Measurements from ENCODE around the gene EVI5.
A peak's percentile ranks its signal among the peaks of the same experiment; 100 is the strongest.

The EVI5 gene

DNA sequence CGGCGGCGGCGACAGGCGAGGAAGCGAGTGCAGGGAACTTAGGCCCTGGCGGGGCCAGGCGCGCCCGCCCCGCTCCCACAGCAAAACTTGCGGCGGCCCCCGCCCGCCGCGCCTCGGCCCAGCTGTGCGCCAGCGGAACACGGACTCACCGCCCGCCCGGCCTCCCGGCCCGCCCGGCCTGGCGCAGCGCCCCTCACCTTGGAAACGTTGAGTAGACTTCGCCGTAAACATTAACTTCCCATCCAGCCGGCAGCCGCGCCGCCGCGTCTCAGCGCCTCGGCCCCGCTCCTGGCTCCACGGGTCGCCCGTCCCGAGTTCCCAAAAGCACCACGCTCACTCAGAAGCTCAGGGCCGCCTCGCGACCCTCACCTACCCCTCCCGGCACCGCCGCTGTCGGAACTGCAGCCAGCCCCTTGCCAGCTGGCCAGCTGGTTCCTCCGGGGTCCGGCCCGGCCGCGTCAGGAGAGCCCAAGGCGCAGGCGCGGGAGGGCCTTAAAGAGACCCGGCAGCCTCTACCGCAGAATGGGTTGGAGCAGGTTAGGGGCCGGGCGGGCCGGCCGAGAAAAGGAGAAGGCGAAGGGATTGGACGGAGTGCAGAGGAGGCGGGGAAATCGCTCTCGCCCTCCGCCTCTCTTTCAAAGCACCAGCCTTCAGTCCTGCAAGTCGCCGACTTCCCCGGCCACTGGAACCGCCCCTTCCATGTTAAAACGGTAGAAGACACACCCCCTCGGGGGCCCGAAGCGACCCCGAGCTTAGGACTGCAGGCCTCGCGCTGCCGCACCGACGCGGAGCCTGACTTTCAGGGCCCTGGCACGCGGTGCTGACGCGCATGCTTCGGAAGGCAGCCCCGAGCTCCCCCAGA is at the start of gene EVI5:
TSS of gene EVI5 (minus strand) at position 470 of the 862 bp plus-strand sequence. CDS start 48,562 bp downstream, outside the sequence.
- DNase-seq = peak; percentile 96

DNA sequence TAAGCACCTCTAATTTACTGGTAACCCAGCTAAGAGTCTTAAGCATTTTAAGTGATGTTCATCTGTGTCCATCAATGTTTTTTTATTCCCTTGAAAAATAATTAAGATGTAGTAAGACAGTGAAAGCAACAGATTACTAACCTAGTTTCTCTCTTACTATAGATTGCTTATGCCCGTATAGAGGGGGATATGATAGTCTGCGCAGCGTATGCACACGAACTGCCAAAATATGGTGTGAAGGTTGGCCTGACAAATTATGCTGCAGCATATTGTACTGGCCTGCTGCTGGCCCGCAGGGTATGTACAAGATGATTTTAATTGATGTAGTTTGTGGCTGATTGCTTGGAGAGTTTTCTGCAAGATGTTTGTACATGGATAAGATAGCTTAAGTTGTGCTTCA is 49.7 kb upstream of the EVI5 start:
- DNase-seq = no peak

DNA sequence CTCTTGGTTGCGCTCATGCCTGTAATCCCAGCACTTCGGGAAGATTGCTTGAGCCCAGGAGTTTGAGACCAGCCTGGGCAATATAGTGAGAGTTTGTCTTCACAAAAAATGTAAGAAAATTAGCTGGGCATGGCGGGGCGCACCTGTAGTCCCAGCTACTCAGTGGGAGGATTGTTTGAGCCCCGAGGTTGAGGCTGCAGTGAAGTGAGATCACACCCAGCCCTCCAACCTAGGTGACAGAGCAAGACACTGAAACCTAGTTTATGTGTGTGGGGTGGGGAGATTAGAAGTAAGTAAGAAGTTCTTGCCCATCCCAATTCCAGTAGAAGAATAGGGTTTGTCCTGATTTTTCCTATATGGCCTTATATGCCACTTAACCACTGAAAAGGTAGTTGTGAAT is 48.9 kb upstream of the EVI5 start:
- no peak for DNase-seq

DNA sequence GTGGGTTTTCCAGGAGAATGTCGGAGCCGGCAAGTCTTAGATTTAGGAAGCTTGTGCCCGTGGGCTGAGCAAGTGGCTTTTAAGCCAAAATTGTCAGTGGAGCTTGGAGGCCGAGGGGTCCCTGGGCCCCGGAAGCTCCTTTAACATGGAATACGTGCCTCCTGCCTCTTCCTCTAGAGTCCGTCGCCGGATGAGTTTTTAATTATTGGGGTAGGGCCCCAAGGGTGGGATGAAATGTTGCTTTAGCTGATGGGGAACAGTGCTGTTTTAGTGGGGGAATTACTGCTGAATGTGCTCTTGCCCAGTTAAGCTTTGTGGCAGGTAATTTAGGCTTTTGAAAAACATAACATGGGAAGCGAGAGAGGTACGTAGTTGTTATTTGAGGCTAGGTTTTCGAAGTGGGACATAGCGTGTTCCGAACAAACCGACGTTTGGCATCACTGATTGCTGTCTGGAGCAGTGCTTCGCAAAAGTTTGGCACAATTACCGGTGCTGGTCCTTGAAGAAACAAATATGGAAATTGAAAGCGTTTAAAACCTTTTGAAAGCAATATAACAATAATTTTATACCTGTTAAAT is 47.7 kb upstream of the EVI5 start:
- no peak for DNase-seq

DNA sequence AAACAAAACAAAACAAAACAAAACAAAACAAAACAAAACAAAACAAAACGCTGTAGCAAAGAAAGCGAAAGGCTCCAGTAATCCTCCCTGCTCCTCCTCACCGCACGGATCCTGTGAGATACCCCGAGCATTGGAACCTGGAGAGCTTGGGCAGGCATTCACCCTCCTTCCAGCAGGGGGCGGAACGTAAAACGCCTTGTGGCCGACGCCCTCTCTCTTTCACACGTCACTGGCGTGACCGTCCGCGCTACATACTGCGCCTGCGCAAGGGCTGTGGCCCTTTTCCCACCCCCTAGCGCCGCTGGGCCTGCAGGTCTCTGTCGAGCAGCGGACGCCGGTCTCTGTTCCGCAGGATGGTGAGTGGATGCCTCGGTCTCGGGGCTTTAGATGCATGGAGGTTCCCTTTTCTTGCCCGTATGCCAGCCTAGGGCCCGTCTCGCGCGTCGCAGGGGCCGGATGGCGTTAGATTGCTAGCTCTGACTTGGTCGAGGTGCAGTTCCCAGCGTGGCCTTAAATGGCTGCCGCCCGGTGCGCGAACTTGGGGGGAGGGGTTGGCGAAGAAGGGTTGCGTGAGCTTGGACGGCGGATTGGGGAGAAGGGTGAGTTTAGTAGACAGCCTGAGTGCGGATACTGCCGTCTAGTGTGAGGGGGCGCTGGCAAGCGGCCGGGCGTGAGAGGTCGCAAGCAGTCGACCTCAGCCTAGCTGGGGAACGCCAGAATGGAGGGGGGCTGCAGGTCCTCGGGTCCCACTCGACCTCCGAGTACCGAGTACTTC is 47.0 kb upstream of the EVI5 start, which contains the start of gene RPL5:
TSS of gene RPL5 (plus strand) at position 279 of the 775 bp plus-strand sequence. CDS start at position 354, 75 bp downstream.
- DNase-seq = peak; percentile 89

DNA sequence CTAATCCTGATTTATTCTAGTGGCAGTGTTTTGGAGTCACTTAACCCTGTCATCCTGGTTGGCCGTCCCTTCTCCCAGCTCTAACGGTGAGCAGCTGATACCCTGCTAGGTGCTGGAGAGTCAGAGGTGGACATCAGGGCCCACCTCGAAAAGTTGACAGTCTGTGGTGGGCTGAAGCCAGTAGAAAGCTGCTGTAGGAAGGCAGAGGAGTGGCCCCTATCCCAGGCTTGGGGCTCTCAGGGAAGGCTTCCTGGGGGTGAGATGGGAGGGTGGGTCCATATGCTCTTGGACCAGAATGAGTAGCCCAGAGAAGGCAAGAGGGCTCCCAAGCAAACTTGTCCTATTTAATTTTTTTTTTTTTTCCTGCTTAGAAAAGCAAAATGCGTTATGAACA is 46.5 kb upstream of the EVI5 start:
- DNase-seq = no peak

DNA sequence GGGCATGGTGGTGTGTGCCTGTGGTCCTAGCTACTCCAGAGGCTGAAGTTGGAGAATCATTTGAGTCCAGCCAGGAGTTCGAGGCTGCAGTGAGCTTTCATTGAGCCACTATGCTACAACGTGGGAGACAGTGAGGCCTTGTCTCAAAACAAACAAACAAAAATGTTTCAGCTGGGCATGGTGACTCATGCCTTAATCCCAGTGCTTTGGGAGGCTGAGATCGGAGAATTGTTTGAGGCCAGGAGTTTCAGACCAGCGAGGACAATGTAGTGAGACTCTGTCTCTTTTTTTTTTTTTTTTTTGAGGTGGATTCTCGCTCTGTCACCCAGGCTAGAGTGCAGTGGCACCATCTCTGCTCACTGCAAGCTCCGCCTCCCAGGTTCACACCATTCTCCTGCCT is 41.9 kb upstream of the EVI5 start:
- no peak for DNase-seq

DNA sequence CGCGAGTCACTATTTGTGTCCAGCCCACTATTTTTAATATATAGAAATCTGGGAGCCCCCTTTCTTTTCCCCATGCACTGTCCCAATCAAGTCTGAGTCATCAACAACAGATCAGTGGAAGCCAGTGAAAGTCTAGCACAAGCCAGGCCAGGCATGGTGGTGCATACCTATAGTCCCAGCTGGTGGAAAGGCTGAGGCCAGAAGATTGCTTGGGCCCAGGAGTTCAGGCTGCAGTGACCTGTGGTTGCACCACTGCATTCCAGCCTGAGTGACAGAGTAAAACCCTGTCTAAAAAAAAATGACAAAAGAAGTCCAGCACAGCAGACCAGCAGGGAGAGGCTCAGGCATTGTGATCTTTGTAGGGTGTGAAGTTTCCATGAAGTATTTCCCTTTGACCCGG is 38.0 kb upstream of the EVI5 start:
- no peak for DNase-seq

DNA sequence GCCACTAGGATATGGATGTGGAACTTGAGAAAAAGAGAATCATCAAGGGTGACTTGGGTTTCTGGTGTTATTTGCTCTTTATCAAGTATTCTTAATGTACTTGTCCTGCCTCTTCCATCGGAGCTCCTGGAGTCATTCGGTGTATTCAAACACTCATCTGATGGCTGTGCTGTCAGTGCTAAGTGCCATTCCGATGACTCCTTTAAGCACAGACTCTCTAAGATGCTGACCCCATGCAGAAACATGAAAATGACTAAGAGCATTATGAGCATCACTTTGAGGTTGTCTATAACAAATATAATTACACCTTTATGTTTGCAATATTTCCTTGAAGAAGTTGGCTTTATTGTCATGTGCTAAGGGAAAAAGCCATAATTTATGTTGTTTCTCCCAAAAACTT is 35.6 kb upstream of the EVI5 start:
- no peak for DNase-seq

DNA sequence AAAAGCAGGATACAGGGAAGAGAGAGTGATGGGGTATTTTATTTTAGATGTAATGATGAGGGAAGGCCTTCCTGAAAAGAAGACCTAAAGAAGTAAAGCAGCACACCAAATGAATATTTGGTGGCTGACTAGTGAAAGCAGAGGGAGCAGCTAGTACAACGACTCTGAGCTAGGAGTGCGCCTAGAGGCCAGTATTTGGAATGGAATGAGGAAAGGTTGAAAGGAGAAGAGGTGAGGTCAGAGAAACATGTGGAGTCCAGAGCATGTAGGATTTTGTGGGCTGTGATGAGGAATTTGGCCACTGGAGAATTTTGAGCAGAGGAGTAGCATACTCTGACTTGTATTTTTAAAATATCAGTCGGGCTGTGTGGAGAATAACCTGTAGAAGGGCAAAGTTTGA is 35.1 kb upstream of the EVI5 start:
- DNase-seq = no peak

DNA sequence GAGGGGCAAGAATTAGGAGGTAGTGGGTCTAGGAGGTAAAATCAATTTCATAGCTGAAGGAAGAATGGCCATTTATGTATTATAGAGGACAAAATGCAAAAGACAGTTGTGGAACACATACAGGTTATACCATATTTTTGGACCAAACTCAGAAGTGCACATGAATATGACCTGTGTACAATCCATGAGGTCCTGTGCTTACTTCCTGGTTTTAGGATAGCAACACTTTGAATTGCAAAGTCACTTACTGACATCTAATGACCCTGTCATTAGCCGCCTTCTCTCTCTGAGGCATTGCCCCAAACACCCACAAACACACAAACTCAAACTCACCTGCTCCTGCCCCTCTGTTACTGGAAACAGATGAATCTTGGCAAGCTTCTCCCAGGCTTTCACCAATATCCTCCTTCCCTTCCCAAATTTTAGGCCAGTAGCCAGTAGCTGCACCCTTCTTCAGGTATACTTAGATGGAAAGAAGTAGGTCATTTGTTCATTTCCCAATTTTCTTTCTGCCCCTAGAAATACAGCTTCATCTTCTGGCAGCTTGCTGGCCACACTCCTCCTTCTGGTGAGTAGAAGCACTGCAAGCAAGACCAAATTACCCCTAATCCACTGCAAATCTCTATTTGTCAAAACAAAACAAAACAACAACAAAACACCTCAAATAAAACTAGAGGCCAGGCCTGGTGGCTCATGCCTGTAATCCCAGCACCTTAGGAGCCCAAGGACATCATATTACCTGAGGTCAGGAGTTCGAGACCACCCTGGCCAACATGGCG is 33.3 kb upstream of the EVI5 start:
- DNase-seq = no peak

DNA sequence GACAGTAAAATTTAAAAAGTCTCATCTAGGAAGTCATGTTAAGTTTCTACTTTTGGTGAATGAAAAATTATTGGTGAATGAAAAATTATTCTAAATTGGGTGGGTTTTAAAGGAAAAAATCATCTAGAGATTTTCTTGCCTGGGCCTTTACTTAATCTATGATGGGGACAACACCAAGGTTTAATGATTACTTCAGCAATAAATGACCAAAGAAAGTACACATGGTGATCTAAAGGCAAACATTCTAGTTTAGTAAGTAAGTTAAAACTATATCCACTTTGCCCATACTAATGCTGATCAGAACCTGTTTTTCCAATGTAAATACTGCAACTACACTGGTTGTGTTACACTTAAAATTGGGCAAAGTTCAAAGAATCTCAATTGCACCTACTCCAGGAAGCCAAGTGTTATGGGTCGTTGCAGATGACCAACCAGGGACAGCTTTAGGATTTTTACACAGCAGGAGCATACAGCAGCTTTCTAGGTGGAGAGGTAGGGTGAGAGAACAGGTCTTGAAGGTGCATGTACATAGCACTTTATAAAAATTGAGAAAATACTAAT is 32.3 kb upstream of the EVI5 start:
- no peak for DNase-seq

DNA sequence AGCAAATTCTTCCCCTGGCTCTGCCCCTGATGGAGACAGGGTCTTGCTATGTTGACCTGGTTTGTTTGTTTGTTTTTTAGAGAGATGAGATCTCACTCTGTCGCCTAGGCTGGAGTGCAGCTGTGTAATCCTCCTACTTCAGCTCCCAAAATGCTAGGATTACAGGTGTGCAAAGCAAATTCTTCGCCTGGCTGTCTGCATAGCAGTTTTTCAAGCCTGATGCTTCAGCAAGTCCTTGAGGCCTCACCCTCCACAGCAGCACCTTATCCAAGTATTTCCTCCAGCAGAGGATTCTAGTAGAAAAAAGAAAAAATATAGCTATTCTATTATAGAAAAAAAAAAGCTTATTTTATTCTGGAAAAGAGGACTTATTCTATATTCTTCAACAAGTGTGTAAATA is 31.8 kb upstream of the EVI5 start:
- no peak for DNase-seq

DNA sequence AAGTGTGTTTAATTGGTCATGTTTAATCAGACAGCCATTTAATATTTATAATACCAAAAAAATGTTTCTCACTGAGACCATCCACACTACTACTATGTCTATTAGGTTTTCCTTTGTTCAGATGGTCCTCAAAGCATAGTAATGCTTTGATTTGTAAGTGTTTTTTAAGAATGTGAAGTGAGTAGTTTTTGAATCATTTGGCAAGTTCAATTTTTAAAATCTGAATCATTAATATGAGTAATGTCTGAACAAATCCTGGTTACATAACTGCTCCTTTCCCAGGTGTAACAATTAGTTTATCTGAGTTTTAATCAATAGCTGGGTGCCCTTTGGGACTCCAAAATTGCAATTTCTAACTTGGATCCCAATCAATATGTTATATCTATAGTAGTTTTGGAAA is 23.5 kb upstream of the EVI5 start:
- no peak for DNase-seq

DNA sequence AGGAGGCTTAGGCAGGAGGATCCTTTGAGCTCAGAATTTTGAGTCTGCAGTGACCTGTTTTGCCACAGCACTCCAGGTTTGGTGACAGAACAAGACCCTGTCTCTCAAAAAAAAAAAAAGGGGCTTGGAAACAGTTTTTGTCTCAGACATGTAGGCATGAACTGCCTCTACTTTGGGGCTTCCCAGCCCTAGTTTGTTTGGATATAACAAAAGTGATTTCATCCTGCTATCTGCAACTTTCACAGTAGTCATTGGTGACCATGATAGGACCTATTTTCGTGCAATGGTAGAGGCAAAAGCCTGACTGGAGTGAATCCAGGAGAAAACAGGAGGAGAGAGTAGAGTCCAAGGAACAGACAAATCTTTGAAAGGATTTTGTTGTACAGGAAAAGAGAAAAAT is 20.3 kb upstream of the EVI5 start:
- DNase-seq = no peak

DNA sequence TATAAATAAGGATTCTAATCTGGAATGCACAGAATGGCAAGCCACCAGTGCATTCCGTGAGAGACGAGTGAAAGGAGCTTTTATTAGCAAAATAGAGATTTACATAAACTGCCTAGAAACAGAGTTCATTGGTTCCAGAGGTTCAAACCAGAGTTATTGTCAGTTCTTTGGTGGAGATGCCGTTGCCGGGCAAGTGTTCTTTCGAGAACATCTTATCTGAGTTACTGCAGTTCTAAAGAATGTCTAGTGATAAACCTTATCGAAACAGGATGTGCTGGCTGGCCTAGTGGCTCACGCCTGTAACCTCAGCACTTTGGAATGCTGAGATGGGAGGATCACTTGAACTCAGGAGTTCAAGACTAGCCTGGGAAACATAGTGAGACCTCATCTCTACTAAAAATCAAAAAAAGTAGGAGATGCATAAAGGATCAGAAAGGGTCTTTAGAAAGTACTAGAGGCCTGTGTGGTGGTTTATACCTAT is 19.9 kb upstream of the EVI5 start:
- no peak for DNase-seq

DNA sequence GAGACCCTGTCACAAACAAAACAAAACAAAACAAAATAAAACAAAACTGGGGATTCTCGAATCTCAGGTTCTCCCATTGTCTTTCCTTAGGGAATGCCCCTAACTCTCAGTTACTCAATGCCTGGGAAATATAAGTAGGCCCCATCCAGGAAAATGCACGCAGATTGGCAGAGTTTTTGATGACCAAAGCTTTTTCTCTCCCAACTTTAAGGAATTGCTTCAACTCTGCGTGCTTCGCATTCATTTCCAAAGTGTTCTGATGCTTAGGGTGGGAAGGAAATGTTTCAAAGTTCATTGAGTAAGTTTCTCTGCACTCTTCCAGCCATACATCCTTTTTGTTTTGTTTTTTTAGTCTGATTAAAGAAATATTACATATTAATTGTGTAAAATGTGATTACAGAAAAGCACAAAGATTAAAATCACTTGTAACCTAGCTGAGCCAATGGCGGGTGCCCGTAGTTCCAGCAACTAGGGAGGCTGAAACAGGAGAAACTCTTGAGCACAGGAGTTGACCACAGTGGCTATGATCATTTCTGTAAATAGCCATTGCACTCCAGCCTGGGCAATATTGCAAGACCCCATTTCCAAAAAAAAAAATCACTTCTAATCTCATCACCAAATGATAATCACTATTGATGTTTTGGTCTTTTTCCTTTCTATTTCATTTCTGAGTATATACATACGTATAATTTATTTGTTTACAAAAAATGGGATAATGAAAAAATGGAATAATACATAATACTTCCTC is 18.4 kb upstream of the EVI5 start:
- no peak for DNase-seq

DNA sequence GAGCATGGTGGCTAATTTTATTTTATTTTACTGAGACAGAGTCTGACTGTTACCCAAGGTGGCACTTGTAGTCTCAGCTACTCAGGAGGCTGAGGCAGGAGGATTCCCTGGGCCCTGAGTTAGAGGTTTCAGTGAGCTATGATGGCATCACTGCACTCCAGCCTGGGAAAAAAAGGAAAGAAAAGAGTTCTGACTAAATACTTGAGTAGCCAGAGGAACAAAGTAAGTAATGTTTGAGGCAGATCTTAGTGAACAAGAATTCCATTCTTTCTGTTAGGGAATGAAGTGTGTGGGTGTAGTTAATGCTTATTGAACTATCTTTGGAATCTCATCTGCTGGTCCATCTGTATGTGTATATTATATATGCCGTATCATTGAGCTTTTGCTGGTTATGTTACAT is 13.1 kb upstream of the EVI5 start:
- no peak for DNase-seq

DNA sequence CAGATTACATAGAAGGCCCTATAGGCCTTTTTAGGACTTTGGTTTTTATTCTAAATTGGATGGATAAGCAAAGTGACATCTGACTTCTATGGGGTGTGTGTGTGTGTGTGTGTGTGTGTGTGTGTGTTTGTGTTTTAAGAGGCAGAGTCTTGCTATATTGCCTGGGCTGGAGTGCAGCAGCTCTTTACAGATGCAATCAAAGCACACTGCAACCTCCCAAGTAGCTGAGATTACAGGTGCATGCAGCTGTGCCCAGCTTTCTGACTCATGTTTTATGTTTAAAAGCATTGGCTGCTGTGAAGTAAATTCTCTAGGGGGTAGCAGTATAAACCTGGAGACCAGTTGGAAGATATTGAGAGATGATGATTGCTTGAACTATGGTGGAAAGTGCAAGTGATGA is 12.4 kb upstream of the EVI5 start:
- no peak for DNase-seq

DNA sequence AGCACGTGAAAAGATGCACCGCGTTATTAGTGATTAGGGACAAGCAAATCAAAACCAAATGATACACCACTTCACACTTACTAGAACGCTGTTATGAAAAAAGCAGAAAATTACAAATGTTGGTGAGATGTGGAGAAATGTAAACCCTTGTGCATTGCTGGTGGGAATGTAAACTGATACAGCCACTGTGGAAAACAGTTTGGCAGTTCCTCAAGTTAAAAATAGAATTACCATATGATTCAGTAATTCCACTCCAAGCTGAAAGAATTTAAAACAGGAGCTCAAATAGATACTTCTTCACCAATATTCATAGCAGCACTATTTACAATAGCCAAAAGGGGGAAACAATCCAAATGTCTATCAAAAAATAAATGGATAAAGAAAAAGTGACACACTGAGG is 10.3 kb upstream of the EVI5 start:
- no peak for DNase-seq

DNA sequence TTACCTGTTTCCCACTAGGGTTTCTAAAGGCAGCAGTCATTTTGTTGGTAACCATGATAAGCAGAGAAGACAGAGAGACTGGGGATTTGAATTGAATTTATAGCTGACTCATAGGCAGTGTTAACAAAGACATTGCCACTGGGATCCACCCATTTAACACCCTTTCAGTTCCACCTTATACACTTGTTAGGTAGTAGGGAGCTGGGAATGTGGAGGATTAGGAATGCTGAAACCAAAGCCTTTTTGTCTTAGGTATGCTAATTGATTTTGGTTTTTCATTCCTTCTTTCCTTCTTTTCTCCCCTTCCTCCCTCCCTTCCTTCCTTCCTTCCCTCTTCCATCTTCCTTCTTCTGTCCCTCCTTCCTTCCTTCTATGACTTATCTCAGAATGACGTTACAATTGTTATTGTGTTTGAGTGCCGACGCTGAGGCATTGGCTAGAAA is 7.5 kb upstream of the EVI5 start:
- DNase-seq = no peak
